ENCODE data around the gene FSD1. TPM values are rescaled to one million over a fixed set of nuclear protein-coding genes. Genes with fewer than 3 reads are reported as not detected.

The FSD1 gene
- polyA plus RNA-seq, 1 experiment: 6.8 TPM

GRCh38 chr19:4357921-4358326, 53.5 kb downstream of the FSD1 start:
- Histone ChIP-seq H3K9me3 (ENCODE audit: control insufficient read depth, insufficient read depth, low read length) (no peaks in the 10 kb centered on the region; the same call in 1 of the 2 replicates), H3K4me3 (ENCODE audit: low read depth, low read length) (no peak overlapping the region), H3K27ac (ENCODE audit: low read depth, low read length) (no peak overlapping the region), H3K27me3 (ENCODE audit: control insufficient read depth, insufficient read depth, low read length) (no peaks in the 10 kb centered on the region)
- no peak for TF ChIP-seq CTCF (IDR thresholded peaks at IDR 0.05; ENCODE audit: low read depth, low read length)
- POLR2A ChIA-PET: interaction anchor here (0.7 kb wide), 1 partner anchor 42 kb away, joined by 3 read pairs; the partner anchor contains the start of gene SH3GL1
- CTCF ChIA-PET: interaction anchor here (1.1 kb wide), 1 partner anchor 91 kb away, joined by 3 read pairs; no protein-coding TSS in a partner anchor
- no peak for DNase-seq (ENCODE audit: low read depth, low spot score)

- Histone ChIP-seq H3K9me3 (ENCODE audit: control insufficient read depth, insufficient read depth, low read length) (no peaks in the 10 kb centered on the region; the same call in 1 of the 2 replicates), H3K4me3 (ENCODE audit: low read depth, low read length) (no peak overlapping the region), H3K27me3 (ENCODE audit: control insufficient read depth, insufficient read depth, low read length) (no peaks in the 10 kb centered on the region), H3K27ac (ENCODE audit: low read depth, low read length) (no peak overlapping the region)
- no peak for TF ChIP-seq CTCF (IDR thresholded peaks at IDR 0.05; ENCODE audit: low read depth, low read length)
- CTCF ChIA-PET: interaction anchor here (1.1 kb wide), 1 partner anchor 92 kb away, joined by 3 read pairs; no protein-coding TSS in a partner anchor
- no peak for DNase-seq (ENCODE audit: low read depth, low spot score)
- POLR2A ChIA-PET: interaction anchor here (0.7 to 1.2 kb wide), 2 partner anchors 16 to 41 kb away, joined by 3 to 4 read pairs; partner anchors contain the start of genes MPND and SH3GL1
Observed at GRCh38 chr19:4358709-4359626, 54.6 kb downstream of the FSD1 start.

- TF ChIP-seq CTCF (IDR thresholded peaks at IDR 0.05; ENCODE audit: low read depth, low read length): no peak
- H3K27ac ChIP-seq (ENCODE audit: low read depth, low read length): no peak overlapping the region
- no peak for DNase-seq (ENCODE audit: low read depth, low spot score)
- POLR2A ChIA-PET: interaction anchor here (1.2 kb wide), 1 partner anchor 17 kb away, joined by 4 read pairs; the partner anchor contains the start of gene MPND
- H3K4me3 ChIP-seq (ENCODE audit: low read depth, low read length): no peak overlapping the region
- H3K27me3 ChIP-seq (ENCODE audit: control insufficient read depth, insufficient read depth, low read length): no peaks in the 10 kb centered on the region
- H3K9me3 ChIP-seq (ENCODE audit: control insufficient read depth, insufficient read depth, low read length): no peaks in the 10 kb centered on the region; the same call in 1 of the 2 replicates
- CTCF ChIA-PET: no interaction called here
Observed at GRCh38 chr19:4359627-4360000, 55.2 kb downstream of the FSD1 start.

GRCh38 chr19:4360081-4360569, 55.7 kb downstream of the FSD1 start:
- H3K9me3 ChIP-seq (ENCODE audit: control insufficient read depth, insufficient read depth, low read length): no peaks in the 10 kb centered on the region; the same call in 1 of the 2 replicates
- no peak overlapping the region for H3K4me3 ChIP-seq (ENCODE audit: low read depth, low read length)
- no peak for TF ChIP-seq CTCF (IDR thresholded peaks at IDR 0.05; ENCODE audit: low read depth, low read length)
- ChIA-PET POLR2A (interaction anchor here (1.2 to 1.7 kb wide), 2 partner anchors 11 to 17 kb away, joined by 3 to 4 read pairs; partner anchors contain the start of gene MPND), CTCF (no interaction called here)
- no peak for DNase-seq (ENCODE audit: low read depth, low spot score)
- no peaks in the 10 kb centered on the region for H3K27me3 ChIP-seq (ENCODE audit: control insufficient read depth, insufficient read depth, low read length)
- H3K27ac ChIP-seq (ENCODE audit: low read depth, low read length): no peak overlapping the region

Data from AG04450 (cell line).